ENCODE data around the gene GALNTL6. TPM values are rescaled to one million over a fixed set of nuclear protein-coding genes. Genes with fewer than 3 reads are reported as not detected.

GALNTL6 gene
- total RNA-seq, 2 experiments from 2014 or later = not detected

DNA sequence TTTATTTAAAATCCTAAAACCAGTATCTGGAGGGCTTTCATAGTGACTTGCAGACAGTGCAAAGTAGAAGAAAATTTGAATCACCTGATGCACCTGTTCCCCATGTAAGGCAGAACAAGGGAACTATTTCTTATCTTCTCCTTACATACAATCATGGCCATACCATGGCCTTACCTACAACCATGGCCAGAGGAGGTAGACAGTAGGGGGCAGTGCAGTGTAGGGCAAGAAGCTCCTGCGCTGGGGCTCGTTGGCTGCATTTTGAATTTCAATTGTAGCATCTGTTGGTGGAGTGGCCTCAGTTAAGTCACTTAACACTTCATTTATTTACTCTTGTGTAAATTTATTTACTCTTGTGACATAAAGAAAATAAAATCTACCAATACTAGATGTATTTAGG, 33.0 kb downstream of the GALNTL6 start:
- Mint-ChIP-seq H3K9me3 (no peaks in the 10 kb centered on the region), H3K4me3 (no peak overlapping the region), H3K27ac (no peak overlapping the region), H3K4me1 (no peaks in the 10 kb centered on the region), H3K27me3 (no peaks in the 10 kb centered on the region), H3K36me3 (no peaks in the 10 kb centered on the region)
- no peak for DNase-seq
- POLR2A ChIA-PET = no interaction called here
- no peak for ATAC-seq (ENCODE audit: low read depth)

DNA sequence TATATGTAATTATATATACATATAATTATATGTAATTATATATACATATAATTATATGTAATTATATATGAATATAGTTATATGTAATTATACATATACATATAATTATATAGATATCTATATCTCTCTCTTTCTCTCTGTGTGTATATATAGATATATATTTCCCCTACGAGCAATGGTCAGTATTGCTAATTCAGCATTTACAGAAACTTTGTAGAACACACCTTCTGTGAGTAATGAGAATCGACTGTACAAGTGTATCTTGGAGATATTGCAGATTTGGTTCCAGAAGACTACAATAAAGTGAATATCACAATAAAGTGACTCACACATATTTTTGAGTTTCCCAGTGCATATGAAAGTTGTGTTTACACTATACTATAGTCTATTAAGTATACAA, 33.7 kb downstream of the GALNTL6 start:
- Mint-ChIP-seq H3K27me3 (no peaks in the 10 kb centered on the region), H3K36me3 (no peaks in the 10 kb centered on the region), H3K4me1 (no peaks in the 10 kb centered on the region), H3K27ac (no peak overlapping the region), H3K4me3 (no peak overlapping the region), H3K9me3 (no peaks in the 10 kb centered on the region)
- DNase-seq (no peak), ATAC-seq (ENCODE audit: low read depth) (no peak)
- POLR2A ChIA-PET = no interaction called here

DNA sequence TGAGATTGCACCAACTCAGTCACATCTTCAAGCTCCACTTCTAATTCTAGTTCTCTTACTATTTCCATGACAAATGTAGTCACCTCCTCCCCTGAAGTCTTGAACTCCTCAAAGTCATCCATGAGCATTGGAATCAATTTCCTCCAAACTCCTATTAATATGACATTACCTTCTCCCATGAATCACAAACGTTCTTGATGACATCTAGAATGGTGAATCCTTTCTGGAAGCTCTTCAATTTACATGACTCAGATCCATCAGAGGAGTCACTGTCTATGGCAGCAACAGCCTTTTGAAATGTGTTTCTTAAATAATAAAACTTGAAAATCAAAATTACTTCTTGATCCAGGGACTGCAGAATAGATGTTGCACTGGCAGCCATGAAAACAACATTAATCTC, 34.5 kb downstream of the GALNTL6 start:
- ATAC-seq (ENCODE audit: low read depth) (no peak), DNase-seq (no peak)
- H3K9me3 Mint-ChIP-seq = no peaks in the 10 kb centered on the region
- H3K4me1 Mint-ChIP-seq = no peaks in the 10 kb centered on the region
- no peaks in the 10 kb centered on the region for H3K36me3 Mint-ChIP-seq
- POLR2A ChIA-PET = no interaction called here
- no peak overlapping the region for H3K4me3 Mint-ChIP-seq
- no peak overlapping the region for H3K27ac Mint-ChIP-seq
- H3K27me3 Mint-ChIP-seq = no peaks in the 10 kb centered on the region

GRCh38 chr4:171849686-171850222, 36.5 kb downstream of the GALNTL6 start:
- H3K27ac Mint-ChIP-seq = no peak overlapping the region
- H3K36me3 Mint-ChIP-seq = no peaks in the 10 kb centered on the region
- no peak for ATAC-seq (ENCODE audit: low read depth)
- POLR2A ChIA-PET = no interaction called here
- no peak overlapping the region for H3K4me3 Mint-ChIP-seq
- no peaks in the 10 kb centered on the region for H3K27me3 Mint-ChIP-seq
- DNase-seq = no peak
- H3K4me1 Mint-ChIP-seq = no peaks in the 10 kb centered on the region
- H3K9me3 Mint-ChIP-seq = no peaks in the 10 kb centered on the region

GRCh38 chr4:171851295-171851694, 38.1 kb downstream of the GALNTL6 start:
- Mint-ChIP-seq H3K27me3 (no peaks in the 10 kb centered on the region), H3K36me3 (no peaks in the 10 kb centered on the region), H3K9me3 (no peaks in the 10 kb centered on the region), H3K4me1 (no peaks in the 10 kb centered on the region), H3K4me3 (no peak overlapping the region), H3K27ac (no peak overlapping the region)
- POLR2A ChIA-PET = no interaction called here
- no peak for ATAC-seq (ENCODE audit: low read depth)
- no peak for DNase-seq

DNA sequence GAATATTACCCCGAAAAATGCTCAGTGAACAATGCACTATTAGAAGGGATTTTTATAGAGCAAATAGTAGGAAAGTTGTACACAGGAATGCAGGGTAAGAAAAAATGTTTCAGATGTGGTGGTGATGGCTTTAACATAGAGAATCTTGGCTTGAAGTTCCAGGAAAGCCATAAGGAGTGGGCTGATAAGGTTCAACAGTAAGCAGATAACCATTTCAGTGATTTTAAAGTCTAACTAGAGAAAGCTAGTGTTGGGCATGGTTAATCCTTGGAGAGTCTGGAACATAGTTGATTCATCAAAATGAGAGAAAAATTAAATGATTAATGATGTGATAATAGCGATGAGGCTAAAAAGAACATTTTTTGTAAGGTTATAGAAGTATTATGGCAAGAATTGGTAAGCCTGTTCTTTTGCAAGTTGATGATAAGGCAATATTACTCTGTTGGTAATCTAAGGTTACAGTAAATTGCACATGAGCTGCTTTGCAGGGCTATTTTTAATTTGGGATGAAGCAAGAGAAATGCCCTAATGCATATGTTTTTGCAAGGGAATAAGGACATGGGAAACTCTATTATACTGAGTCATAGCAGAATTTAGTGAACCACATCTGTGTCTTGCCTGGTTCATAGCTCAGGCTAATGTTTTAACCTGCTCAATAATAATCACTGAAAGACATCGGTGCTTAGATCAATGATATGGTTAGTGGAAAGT, 44.3 kb downstream of the GALNTL6 start:
- DNase-seq = no peak
- no peak for ATAC-seq (ENCODE audit: low read depth)
- POLR2A ChIA-PET = no interaction called here

GRCh38 chr4:171875291-171875690, 62.1 kb downstream of the GALNTL6 start:
- Mint-ChIP-seq H3K4me1 (no peaks in the 10 kb centered on the region), H3K27me3 (no peaks in the 10 kb centered on the region), H3K9me3 (no peaks in the 10 kb centered on the region), H3K4me3 (no peak overlapping the region), H3K27ac (no peak overlapping the region), H3K36me3 (no peaks in the 10 kb centered on the region)
- DNase-seq (no peak), ATAC-seq (ENCODE audit: low read depth) (no peak)
- POLR2A ChIA-PET = no interaction called here

More for the DNA sequence above, 44.3 kb downstream of the GALNTL6 start:
- Mint-ChIP-seq H3K27me3 (no peaks in the 10 kb centered on the region), H3K36me3 (no peaks in the 10 kb centered on the region), H3K27ac (no peak overlapping the region), H3K4me3 (no peak overlapping the region), H3K4me1 (no peaks in the 10 kb centered on the region), H3K9me3 (no peaks in the 10 kb centered on the region)

- Mint-ChIP-seq H3K27ac (no peak overlapping the region), H3K27me3 (no peaks in the 10 kb centered on the region), H3K9me3 (no peaks in the 10 kb centered on the region), H3K36me3 (no peaks in the 10 kb centered on the region), H3K4me1 (no peaks in the 10 kb centered on the region), H3K4me3 (no peak overlapping the region)
- ATAC-seq (ENCODE audit: low read depth) = no peak
- POLR2A ChIA-PET = no interaction called here
- no peak for DNase-seq
Observed at GRCh38 chr4:171876636-171877035, 63.4 kb downstream of the GALNTL6 start.

GRCh38 chr4:171880136-171880535, 66.9 kb downstream of the GALNTL6 start:
- POLR2A ChIA-PET = no interaction called here
- Mint-ChIP-seq H3K27me3 (no peaks in the 10 kb centered on the region), H3K27ac (no peak overlapping the region), H3K4me1 (no peaks in the 10 kb centered on the region), H3K9me3 (no peaks in the 10 kb centered on the region), H3K4me3 (no peak overlapping the region), H3K36me3 (no peaks in the 10 kb centered on the region)
- DNase-seq (no peak), ATAC-seq (ENCODE audit: low read depth) (no peak)

DNA sequence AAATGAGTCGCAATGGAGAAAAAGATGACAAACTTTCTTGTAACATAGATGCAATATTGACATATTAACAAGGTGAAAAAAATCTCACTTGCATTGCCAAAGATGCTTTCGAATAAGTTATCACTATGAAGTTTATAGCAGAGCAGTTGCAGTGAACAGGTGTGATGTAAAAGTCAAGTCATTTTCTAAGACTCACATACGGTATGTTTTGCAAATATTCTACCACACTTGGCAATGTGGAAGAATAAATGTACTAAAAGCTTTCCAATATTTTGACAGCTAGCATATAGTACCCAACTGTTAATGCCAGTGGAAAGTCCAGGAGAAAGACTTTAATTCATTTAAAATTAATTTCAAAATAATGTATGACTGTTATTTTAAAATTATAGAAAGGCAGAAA, 76.5 kb downstream of the GALNTL6 start:
- Mint-ChIP-seq H3K4me1 (no peaks in the 10 kb centered on the region), H3K36me3 (no peaks in the 10 kb centered on the region), H3K4me3 (no peak overlapping the region), H3K9me3 (no peaks in the 10 kb centered on the region), H3K27ac (no peak overlapping the region), H3K27me3 (no peaks in the 10 kb centered on the region)
- ATAC-seq (ENCODE audit: low read depth) (no peak), DNase-seq (no peak)
- POLR2A ChIA-PET = no interaction called here

- no peak overlapping the region for H3K4me3 Mint-ChIP-seq
Observed at GRCh38 chr4:171891038-171891437, 77.8 kb downstream of the GALNTL6 start.

GRCh38 chr4:171896426-171896825, 83.2 kb downstream of the GALNTL6 start:
- Mint-ChIP-seq H3K36me3 (no peaks in the 10 kb centered on the region), H3K27ac (no peak overlapping the region), H3K4me1 (no peaks in the 10 kb centered on the region), H3K9me3 (no peaks in the 10 kb centered on the region), H3K27me3 (no peaks in the 10 kb centered on the region), H3K4me3 (no peak overlapping the region)
- DNase-seq (no peak), ATAC-seq (ENCODE audit: low read depth) (no peak)
- POLR2A ChIA-PET = no interaction called here

More at GRCh38 chr4:171891038-171891437, 77.8 kb downstream of the GALNTL6 start:
- Mint-ChIP-seq H3K36me3 (no peaks in the 10 kb centered on the region), H3K27me3 (no peaks in the 10 kb centered on the region), H3K27ac (no peak overlapping the region), H3K4me1 (no peaks in the 10 kb centered on the region), H3K9me3 (no peaks in the 10 kb centered on the region)
- POLR2A ChIA-PET = no interaction called here
- ATAC-seq (ENCODE audit: low read depth) = no peak
- DNase-seq = no peak

DNA sequence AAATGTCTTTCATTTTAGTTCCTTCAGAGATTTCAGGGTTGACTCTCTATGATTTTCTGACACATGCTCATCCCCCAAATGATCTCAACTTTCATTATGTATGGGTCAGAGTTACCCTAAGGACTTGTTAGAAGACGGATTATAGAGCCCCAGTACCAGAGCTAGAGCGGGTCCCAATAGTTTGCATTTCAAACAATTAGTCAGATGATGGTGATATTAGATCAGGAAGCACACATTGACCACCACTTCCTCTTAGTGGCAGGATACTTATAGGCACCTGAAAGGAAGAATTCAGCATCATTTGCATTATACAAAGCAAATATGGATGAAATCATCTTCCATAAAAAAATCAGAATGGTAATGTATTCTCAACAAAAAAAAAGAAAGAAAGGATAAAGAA, 106.1 kb downstream of the GALNTL6 start:
- POLR2A ChIA-PET = no interaction called here
- H3K27ac Mint-ChIP-seq = no peak overlapping the region

DNA sequence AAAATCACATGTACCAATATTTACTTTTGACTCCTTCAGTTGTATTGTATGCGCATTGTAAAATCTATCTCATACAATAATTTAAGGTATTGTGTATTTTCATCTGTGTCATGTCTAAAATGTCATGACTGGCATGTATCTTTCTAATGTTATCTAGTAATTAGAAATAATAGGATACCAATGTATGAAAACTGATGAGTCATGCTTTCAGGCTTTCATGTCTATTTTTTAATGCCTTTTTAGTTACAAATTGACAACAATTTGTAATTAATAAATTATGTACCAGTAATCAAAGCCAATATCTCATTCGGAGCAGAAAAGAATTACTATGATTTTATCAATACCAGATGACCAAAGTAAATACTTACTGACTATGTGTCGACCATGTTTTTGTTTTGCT, 107.7 kb downstream of the GALNTL6 start:
- ATAC-seq (ENCODE audit: low read depth) (no peak), DNase-seq (no peak)
- Mint-ChIP-seq H3K4me3 (no peak overlapping the region), H3K27ac (no peak overlapping the region), H3K4me1 (no peaks in the 10 kb centered on the region), H3K36me3 (no peaks in the 10 kb centered on the region), H3K9me3 (no peaks in the 10 kb centered on the region), H3K27me3 (no peaks in the 10 kb centered on the region)
- POLR2A ChIA-PET = no interaction called here

More for the DNA sequence above, 106.1 kb downstream of the GALNTL6 start:
- H3K27me3 Mint-ChIP-seq = no peaks in the 10 kb centered on the region
- no peak overlapping the region for H3K4me3 Mint-ChIP-seq
- H3K36me3 Mint-ChIP-seq = no peaks in the 10 kb centered on the region
- ATAC-seq (ENCODE audit: low read depth) (no peak), DNase-seq (no peak)
- H3K9me3 Mint-ChIP-seq = no peaks in the 10 kb centered on the region
- no peaks in the 10 kb centered on the region for H3K4me1 Mint-ChIP-seq
